Bronchial epithelial cell (primary cell): ENCODE measurements around the gene LAMA2. TPM values are rescaled to one million over a fixed set of nuclear protein-coding genes. Genes with fewer than 3 reads are reported as not detected.

Experiments
- DNase-seq: peaks from one replicate; pipeline ENCODE4 v3.0.0-alpha.2; 2010; ENCODE audit warnings: low read depth
- FAIRE-seq: peaks from 2 replicates; lab custom pipeline; 2011; peaks lifted over from hg19 to GRCh38; lab: Jason Lieb, UNC
- H3K27me3 ChIP-seq: 2 replicates; pipeline ENCODE4 v1.5.1; 2011; ENCODE audit warnings: low read length; ENCODE audit not compliant: control insufficient read depth, insufficient read depth
- H3K36me3 ChIP-seq: 2 replicates; pipeline ENCODE4 v1.5.1; 2011; ENCODE audit warnings: low read length; ENCODE audit not compliant: control insufficient read depth, insufficient read depth
- H3K4me3 ChIP-seq: 2 replicates; pipeline ENCODE4 v1.5.1; 2011; ENCODE audit warnings: mild to moderate bottlenecking, low read depth, low read length, control low read depth
- total RNA-seq: library from RNA; depleted of rRNA; stranded (reverse); fragments of >200 nt; gene quantifications from 2 replicates; pipeline ENCODE4 v1.2.1, GENCODE V29; 2014
- TF ChIP-seq, protein P1 (sequence below): IDR thresholded peaks from 2 replicates; pipeline ENCODE4 v1.5.1; 2011; ENCODE audit warnings: mild to moderate bottlenecking, moderate library complexity, low read length, control low read depth, inconsistent platforms; ENCODE audit not compliant: insufficient read depth, severe bottlenecking

Gene LAMA2
- total RNA-seq, 1 donor from 2014 or later: 2.6 TPM

DNA sequence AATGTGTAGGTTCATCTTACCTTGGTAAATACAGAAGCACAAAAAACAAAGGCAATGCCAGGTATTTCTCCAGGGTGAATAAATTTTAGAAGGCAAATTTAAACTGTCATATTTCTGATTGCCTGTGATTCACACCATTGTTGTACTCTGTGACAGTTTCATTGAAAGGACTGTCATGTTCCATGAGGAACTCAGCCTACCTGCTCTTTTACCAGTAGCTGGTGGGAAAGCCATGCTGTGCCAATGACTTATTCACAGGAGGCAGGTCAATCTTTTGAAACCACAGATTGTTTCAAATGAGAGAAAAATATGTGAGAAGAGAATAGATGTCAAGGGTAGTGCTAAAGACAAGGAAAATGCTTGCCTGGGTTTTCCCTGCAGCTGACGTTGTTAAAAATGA is 206.4 kb downstream of the LAMA2 start:
- no peak for DNase-seq
- FAIRE-seq: no peak
- no peaks in the 10 kb centered on the region for H3K27me3 ChIP-seq
- TF ChIP-seq, protein P1, sequence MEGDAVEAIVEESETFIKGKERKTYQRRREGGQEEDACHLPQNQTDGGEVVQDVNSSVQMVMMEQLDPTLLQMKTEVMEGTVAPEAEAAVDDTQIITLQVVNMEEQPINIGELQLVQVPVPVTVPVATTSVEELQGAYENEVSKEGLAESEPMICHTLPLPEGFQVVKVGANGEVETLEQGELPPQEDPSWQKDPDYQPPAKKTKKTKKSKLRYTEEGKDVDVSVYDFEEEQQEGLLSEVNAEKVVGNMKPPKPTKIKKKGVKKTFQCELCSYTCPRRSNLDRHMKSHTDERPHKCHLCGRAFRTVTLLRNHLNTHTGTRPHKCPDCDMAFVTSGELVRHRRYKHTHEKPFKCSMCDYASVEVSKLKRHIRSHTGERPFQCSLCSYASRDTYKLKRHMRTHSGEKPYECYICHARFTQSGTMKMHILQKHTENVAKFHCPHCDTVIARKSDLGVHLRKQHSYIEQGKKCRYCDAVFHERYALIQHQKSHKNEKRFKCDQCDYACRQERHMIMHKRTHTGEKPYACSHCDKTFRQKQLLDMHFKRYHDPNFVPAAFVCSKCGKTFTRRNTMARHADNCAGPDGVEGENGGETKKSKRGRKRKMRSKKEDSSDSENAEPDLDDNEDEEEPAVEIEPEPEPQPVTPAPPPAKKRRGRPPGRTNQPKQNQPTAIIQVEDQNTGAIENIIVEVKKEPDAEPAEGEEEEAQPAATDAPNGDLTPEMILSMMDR: no peak
- H3K4me3 ChIP-seq: no peak overlapping the region
- H3K36me3 ChIP-seq: no peaks in the 10 kb centered on the region

DNA sequence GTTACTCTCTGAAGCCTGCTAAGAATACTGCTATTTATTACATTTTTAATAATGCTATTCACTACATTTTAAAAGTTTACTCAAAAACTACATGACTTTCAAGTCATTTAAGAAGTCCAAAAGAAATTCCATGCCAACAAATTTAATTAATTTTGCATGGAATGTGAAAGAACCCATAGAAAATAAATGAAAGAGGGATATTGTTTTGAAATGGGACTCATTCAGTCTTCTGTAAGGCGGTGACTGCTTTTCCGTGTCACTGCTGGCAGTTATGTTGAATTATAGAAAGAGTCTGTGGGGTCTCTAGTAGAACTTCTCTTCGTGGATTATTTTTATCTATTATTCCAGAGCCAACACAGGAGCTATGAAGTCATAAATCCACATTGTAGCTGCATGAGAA is 211.2 kb downstream of the LAMA2 start:
- no peak for FAIRE-seq
- TF ChIP-seq, protein P1: no peak
- no peaks in the 10 kb centered on the region for H3K27me3 ChIP-seq
- no peak overlapping the region for H3K4me3 ChIP-seq
- DNase-seq: no peak
- no peaks in the 10 kb centered on the region for H3K36me3 ChIP-seq

DNA sequence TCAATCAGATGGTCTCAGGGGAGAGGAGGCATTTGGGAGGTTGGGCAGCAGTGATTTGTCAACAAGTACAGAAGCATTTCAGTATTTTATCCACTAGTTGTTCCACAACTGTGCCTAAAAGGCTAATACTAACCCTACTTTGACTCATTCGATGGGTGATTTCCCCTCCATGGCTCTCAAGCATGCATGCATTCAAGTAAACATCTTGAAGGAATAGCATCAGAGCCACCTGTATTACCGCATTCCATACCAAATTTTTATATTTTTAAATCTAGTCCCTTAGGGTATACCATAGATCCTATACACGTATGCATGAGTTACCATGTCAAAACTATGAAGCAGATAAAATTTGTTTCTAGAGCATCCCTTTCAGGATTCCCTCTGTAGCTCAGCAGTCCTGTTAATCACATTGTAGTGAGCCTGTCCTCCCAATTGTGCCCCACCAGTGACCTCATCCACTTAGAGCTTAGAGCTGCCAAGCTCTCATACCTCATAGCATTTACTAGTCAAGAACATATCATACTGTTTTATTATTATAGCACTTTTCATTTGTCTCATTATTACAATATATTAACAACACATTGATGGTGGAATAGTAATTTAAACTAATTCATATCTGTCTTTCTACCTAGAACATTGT is 213.8 kb downstream of the LAMA2 start:
- FAIRE-seq (no peak), DNase-seq (no peak)
- TF ChIP-seq, protein P1: no peak
- no peaks in the 10 kb centered on the region for H3K27me3 ChIP-seq
- H3K4me3 ChIP-seq: no peak overlapping the region
- no peaks in the 10 kb centered on the region for H3K36me3 ChIP-seq

DNA sequence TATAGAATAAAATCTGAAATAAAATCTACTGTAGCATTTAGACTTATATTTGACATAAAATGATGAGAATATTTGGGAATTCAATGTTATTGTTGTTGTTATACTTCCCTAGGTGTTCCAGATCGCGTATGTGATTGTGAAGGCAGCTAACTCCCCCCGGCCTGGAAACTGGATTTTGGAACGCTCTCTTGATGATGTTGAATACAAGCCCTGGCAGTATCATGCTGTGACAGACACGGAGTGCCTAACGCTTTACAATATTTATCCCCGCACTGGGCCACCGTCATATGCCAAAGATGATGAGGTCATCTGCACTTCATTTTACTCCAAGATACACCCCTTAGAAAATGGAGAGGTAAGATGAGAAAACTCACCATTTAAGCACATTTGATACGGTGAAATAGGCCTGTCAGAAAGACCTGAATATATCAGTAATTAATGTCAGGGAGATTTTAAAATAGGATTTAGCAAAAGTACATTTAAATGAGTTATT is 215.2 kb downstream of the LAMA2 start:
- FAIRE-seq (no peak), DNase-seq (no peak)
- TF ChIP-seq, protein P1: no peak
- Histone ChIP-seq H3K4me3 (no peak overlapping the region), H3K36me3 (no peaks in the 10 kb centered on the region), H3K27me3 (no peaks in the 10 kb centered on the region)

GRCh38 chr6:129099696-129100095 is 216.8 kb downstream of the LAMA2 start:
- FAIRE-seq (no peak), DNase-seq (no peak)
- TF ChIP-seq, protein P1: no peak
- Histone ChIP-seq H3K27me3 (no peaks in the 10 kb centered on the region), H3K4me3 (no peak overlapping the region), H3K36me3 (no peaks in the 10 kb centered on the region)

DNA sequence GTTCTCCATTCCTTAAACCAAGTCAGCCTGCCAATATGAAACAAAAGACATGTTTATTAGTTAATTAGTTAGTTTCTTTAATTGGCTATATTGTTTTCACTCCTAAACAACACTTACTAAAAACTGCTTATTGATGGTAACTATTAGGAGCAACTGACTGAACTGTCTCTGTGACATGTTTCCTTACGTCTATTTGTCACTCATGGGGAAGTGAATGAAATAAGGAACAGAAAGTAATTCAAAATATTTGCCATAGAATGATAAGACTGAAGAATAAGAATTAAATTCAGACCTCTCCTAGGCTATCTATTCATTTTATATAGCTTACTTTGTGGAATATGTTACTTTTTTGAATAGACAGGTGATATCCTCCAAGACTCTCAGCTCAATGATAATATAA is 217.2 kb downstream of the LAMA2 start:
- DNase-seq (no peak), FAIRE-seq (no peak)
- no peak overlapping the region for H3K4me3 ChIP-seq
- TF ChIP-seq, protein P1: no peak
- H3K27me3 ChIP-seq: no peaks in the 10 kb centered on the region
- no peaks in the 10 kb centered on the region for H3K36me3 ChIP-seq
